KG1 (cell line): ENCODE results near the gene CR2.
A peak's percentile ranks its signal among the peaks of the same experiment; 100 is the strongest.
"Not testable (repeated sequence)": the region's sequence is repeated elsewhere in the genome, so short reads cannot be mapped to it uniquely, and the experiment has no call there.

Experiments
- DNase-seq: peaks from one replicate; lab custom pipeline; 2025; lab: John Stamatoyannopoulos, UW

The CR2 gene

GRCh38 chr1:207444514-207445217 lies 9.5 kb upstream of the CR2 start:
- no peak for DNase-seq

- no peak for DNase-seq
Observed at GRCh38 chr1:207453710-207454045, 450 bp upstream of the CR2 start.

GRCh38 chr1:207455183-207455754 lies 1.1 kb downstream of the CR2 start:
- no peak for DNase-seq

GRCh38 chr1:207458414-207458813 lies 4.3 kb downstream of the CR2 start:
- no peak for DNase-seq

- no peak for DNase-seq
Observed at GRCh38 chr1:207459008-207459407, 4.9 kb downstream of the CR2 start.

- no peak for DNase-seq
Observed at GRCh38 chr1:207461649-207462048, 7.5 kb downstream of the CR2 start.

- no peak for DNase-seq
Observed at GRCh38 chr1:207462535-207462934, 8.4 kb downstream of the CR2 start.

GRCh38 chr1:207463021-207463420 lies 8.9 kb downstream of the CR2 start:
- no peak for DNase-seq

GRCh38 chr1:207463571-207463970 lies 9.4 kb downstream of the CR2 start:
- DNase-seq, result no peak

GRCh38 chr1:207470927-207471326 lies 16.8 kb downstream of the CR2 start:
- no peak for DNase-seq

GRCh38 chr1:207474210-207474609 lies 20.1 kb downstream of the CR2 start:
- no peak for DNase-seq

GRCh38 chr1:207486198-207486597 lies 32.1 kb downstream of the CR2 start:
- no peak for DNase-seq

- no peak for DNase-seq
Observed at GRCh38 chr1:207487636-207488035, 33.5 kb downstream of the CR2 start.

GRCh38 chr1:207493212-207493611 lies 39.1 kb downstream of the CR2 start:
- no peak for DNase-seq

- no peak for DNase-seq
Observed at GRCh38 chr1:207494171-207494570, 40.0 kb downstream of the CR2 start.

- not testable (repeated sequence) for DNase-seq
Observed at GRCh38 chr1:207495281-207495680, 41.2 kb downstream of the CR2 start.

- peak; percentile 52 for DNase-seq
Observed at GRCh38 chr1:207495801-207496792, 42.0 kb downstream of the CR2 start, which contains the start of gene CR1. CR1 (plus strand) TSS chr1:207496157; CDS start chr1:207496268, 111 bp downstream.

GRCh38 chr1:207497941-207498340 lies 43.8 kb downstream of the CR2 start:
- DNase-seq, result no peak

- DNase-seq, result peak; percentile 26
Observed at GRCh38 chr1:207499573-207499972, 45.4 kb downstream of the CR2 start.

- no peak for DNase-seq
Observed at GRCh38 chr1:207500306-207500705, 46.2 kb downstream of the CR2 start.

- DNase-seq, result no peak
Observed at GRCh38 chr1:207501071-207501470, 46.9 kb downstream of the CR2 start.

GRCh38 chr1:207502726-207503125 lies 48.6 kb downstream of the CR2 start:
- DNase-seq, result no peak

- no peak for DNase-seq
Observed at GRCh38 chr1:207503950-207504349, 49.8 kb downstream of the CR2 start.
